ENCODE data around the gene MTF2. TPM values are rescaled to one million over a fixed set of nuclear protein-coding genes. Genes with fewer than 3 reads are reported as not detected.
"Not testable (repeated sequence)": the region's sequence is repeated elsewhere in the genome, so short reads cannot be mapped to it uniquely, and the experiment has no call there.

The MTF2 gene
- total RNA-seq, 2 donors from 2014 or later, result 13.9 to 17.2 TPM

DNA sequence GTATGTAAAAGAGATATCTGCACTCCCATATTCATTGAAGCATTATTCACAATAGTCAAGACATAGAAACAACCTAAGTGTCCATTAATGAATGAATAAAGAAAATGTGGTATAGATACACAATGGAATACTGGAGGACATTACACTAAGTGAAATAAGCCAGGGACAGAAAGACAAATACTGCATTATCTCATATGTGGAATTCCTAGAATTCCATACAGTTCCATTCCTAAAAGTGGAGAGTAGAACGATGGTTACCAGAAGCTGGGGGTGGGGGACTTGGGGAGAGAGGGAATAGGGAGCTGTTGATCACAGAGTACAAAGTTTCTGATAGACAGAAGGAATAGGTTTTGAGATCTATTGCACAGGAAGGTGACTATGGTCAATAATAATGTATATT lies 93.7 kb downstream of the MTF2 start:
- no peak for DNase-seq (ENCODE audit: low spot score)
- intact Hi-C loops (cut with DNase I), result no loop called here

DNA sequence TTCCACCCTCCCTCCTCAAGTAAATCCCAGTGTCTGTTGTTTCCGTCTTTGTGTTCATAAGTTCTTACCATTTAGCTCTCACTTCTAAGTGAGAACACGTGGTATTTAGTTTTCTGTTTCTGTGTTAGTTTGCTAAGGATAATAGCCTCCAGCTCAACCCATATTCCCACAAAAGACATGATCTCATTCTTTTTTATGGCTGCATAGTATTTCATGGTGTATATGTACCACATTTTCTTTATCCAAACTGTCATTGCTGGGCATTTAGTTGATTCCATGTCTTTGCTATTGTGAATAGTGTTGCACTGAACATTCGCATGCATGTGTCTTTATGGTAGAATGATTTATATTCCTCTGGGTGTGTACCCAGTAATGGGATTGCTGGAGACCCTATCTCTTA lies 95.6 kb downstream of the MTF2 start:
- intact Hi-C loops (cut with DNase I); DNase-seq (ENCODE audit: low spot score): not testable (repeated sequence)

DNA sequence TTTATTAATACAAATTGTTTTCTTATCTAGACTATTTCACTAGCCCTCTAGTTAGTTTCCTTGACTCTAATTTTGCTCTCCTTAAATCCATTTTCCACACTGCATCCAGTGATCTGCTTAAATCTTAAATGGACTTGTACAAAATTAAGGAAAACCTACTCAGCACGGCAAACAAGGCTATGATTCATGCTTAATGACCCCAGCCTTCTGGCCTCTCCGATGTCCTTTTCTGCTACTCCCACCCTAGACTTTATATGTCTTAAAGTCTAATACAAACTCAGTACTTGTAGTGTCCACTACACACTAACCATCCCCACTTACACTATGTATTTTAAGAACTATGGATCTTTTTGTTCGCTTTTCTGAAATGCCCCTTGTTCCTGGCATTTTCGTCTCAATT lies 98.9 kb downstream of the MTF2 start:
- intact Hi-C loops (cut with DNase I), result no loop called here
- DNase-seq (ENCODE audit: low spot score), result no peak

DNA sequence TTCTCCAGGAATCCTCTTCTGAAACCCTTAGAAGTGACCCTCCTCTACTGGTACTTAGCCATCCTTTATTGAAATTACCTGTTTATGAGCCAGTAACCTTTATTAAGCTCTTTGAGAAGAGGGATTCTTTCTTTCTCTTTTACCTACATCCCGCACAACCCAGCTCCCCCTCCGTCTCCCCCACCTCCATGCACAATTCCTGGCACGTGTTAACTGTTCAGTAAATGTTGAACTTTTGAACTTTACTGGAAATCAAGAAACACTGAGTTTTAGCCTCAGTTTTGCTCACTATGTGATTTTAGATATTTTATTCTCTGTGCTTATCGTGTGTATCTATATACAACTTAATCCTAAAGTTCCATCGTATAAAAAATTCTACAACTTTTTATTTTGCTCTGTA lies 99.3 kb downstream of the MTF2 start:
- intact Hi-C loops (cut with DNase I), result no loop called here
- no peak for DNase-seq (ENCODE audit: low spot score)

DNA sequence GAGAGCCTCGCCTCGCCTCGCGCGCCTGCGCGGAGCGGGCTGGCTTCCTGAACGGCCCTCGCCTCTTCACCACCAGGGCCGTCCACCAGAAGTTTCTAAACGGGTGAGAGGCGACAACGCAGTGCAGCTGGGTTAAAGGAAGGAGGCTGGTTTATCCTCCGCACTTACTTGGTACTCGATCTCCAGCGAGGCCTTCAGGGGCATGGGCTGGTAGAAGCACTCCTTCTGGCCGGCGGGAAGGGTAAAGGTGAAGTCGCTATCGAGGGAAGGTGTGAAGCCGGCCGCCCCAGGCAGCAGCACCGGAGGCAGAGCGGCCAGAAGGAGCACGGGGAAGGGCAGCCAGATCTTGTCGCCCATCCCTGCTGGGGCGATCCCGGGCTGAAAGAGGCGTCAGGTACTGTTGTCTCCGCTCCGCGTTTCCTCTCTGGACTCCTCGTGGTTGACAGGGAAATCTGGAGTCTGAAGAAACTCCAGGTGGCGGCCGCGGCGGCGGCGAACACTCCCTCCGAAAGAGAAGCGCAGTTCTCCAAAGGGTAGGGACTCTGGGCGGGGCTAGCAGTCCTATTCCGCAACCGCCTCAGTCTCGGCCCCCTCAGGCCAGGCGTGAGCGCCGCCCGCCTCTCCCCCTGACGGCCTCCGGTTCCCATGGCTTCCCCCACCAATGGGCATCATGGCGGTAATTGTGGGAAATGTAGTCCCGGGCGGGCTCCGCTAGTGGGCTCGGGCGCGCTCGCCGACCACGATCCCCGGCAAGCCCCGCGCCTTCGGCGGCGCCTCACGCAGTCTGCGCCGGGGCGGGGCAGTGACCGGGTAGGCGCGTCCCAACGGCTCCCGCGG lies 101.0 kb downstream of the MTF2 start, which contains the start of gene TMED5:
Gene TMED5 (minus strand): TSS at position 528 of the 837 bp plus-strand sequence. CDS start 171 bp downstream, at position 357.
- intact Hi-C loops (cut with DNase I), result no loop called here
- DNase-seq (ENCODE audit: low spot score), result peak; percentile 99

DNA sequence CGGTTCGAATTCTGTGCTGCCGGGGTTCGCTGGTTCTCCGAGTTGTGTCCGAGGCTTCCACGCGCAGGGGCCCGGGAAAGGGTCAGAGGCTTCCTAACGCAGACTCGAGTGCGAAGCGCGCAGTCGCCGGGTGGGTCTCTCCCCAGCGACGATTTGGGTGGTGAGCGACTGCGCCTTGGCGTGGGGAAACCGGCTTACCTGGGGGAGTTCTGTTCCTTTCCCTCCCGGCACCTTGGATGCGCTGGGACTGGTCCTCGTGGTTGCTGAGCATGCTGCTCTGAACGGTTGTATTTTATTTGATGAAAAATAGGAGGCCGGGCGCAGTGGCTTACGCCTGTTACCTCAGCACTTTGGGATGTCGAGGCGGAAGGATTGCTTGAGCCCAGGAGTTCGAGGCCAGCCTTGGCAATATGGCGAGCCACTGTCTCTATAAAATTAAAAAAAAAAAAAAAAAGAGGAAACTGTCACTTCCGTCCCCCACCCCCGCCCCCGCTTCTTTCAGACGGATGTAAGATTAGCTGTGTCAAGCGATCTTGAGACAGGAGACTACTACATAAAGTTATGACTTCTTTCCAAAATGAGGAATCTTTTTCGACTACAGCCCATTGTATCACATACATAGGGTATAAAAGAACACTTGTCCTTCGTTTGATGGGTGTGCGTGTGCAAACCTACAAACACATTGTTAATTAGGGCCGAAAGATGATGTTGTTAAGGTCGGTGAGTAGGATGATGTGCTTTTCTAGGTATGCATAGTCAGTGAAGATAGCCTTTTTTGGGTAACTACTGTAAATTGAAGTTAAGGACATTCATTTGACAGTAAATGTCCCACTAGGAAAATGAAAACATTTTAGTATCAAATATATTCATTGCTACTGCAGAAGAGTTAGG lies 101.9 kb downstream of the MTF2 start, which contains the start of gene CCDC18:
Gene CCDC18 (plus strand): TSS at position 2 of the 891 bp plus-strand sequence. CDS start 2,638 bp downstream, outside the sequence.
- intact Hi-C loops (cut with DNase I), result no loop called here
- no peak for DNase-seq (ENCODE audit: low spot score)

DNA sequence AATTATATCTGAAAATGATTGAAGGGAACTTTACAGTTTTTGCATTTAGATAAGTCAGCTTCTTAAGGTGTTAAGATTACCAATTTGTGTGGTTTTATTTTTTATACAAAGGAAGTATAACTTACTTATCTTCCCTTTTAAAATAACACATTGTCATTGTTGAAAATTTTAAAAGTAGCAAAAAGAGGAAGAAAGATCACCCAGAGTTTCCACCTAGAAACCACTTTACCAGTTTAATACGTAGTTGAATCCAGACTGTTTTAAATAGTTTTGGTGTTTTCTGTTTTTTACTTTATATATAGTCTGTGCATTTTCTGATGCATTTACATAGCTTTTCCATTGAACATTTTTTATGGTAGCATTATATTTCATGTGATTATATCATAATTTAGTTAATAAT lies 107.6 kb downstream of the MTF2 start:
- no peak for DNase-seq (ENCODE audit: low spot score)
- intact Hi-C loops (cut with DNase I), result no loop called here

Other genes starting within 250 kb of the MTF2 start
- gene RPL5, start 247.2 kb upstream of the MTF2 start, total RNA-seq, result 100 to 1,000 TPM; 735 to 805 TPM
- 10 to 100 TPM; 18.6 to 25.9 TPM for gene DIPK1A, start 117.8 kb upstream of the MTF2 start, total RNA-seq
- gene TMED5, start 101.1 kb downstream of the MTF2 start, total RNA-seq, result 10 to 100 TPM; 38.4 to 67.5 TPM
- gene CCDC18, start 101.4 kb downstream of the MTF2 start, total RNA-seq, result 1 to 10 TPM; 5.6 to 7.2 TPM